ENCODE results near the gene TSC22D2. TPM values are rescaled to one million over a fixed set of nuclear protein-coding genes. Genes with fewer than 3 reads are reported as not detected.

TSC22D2 gene
- polyA plus RNA-seq, 1 donor from 2014 or later: 15.3 TPM

GRCh38 chr3:150483226-150483625, 75.1 kb downstream of the TSC22D2 start:
- Histone ChIP-seq H3K36me3 (ENCODE audit: insufficient read depth, low read length) (no peaks in the 10 kb centered on the region), H3K79me2 (replicated peaks; ENCODE audit: insufficient read depth, low read length) (no peaks in the 10 kb centered on the region), H3K9ac (ENCODE audit: low read length) (no peak overlapping the region), H3K27ac (ENCODE audit: low read length) (no peak overlapping the region), H3K27me3 (ENCODE audit: insufficient read depth, low read depth, low read length) (no peaks in the 10 kb centered on the region), H4K20me1 (ENCODE audit: insufficient read depth) (no peaks in the 10 kb centered on the region), H3F3A (ENCODE audit: insufficient read depth, low read length, poor library complexity, severe bottlenecking) (no peaks in the 10 kb centered on the region), H3K4me2 (ENCODE audit: low read length) (no peak overlapping the region), H3K4me3 (ENCODE audit: low read length) (no peak overlapping the region), H3K9me3 (ENCODE audit: low read length) (peaks cover 3% of the 10 kb centered on the region), H2AFZ (ENCODE audit: low read depth, low read length) (no peak overlapping the region), H3K9me2 (ENCODE audit: insufficient read depth, low read length) (no peaks in the 10 kb centered on the region)
- TF ChIP-seq, protein P1, sequence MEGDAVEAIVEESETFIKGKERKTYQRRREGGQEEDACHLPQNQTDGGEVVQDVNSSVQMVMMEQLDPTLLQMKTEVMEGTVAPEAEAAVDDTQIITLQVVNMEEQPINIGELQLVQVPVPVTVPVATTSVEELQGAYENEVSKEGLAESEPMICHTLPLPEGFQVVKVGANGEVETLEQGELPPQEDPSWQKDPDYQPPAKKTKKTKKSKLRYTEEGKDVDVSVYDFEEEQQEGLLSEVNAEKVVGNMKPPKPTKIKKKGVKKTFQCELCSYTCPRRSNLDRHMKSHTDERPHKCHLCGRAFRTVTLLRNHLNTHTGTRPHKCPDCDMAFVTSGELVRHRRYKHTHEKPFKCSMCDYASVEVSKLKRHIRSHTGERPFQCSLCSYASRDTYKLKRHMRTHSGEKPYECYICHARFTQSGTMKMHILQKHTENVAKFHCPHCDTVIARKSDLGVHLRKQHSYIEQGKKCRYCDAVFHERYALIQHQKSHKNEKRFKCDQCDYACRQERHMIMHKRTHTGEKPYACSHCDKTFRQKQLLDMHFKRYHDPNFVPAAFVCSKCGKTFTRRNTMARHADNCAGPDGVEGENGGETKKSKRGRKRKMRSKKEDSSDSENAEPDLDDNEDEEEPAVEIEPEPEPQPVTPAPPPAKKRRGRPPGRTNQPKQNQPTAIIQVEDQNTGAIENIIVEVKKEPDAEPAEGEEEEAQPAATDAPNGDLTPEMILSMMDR (IDR thresholded peaks at IDR 0.05; ENCODE audit: poor library complexity, severe bottlenecking): no peak
- TF ChIP-seq EZH2 (IDR thresholded peaks at IDR 0.05; ENCODE audit: borderline replicate concordance, insufficient read depth, low read length, poor library complexity, severe bottlenecking): no peak
- no peak for TF ChIP-seq SMC3 (conservative IDR thresholded peaks at IDR 0.05; ENCODE audit: poor library complexity)
- TF ChIP-seq RAD21 (conservative IDR thresholded peaks at IDR 0.05): no peak
- no peak for TF ChIP-seq TAF1 (IDR thresholded peaks at IDR 0.05; ENCODE audit: low read depth)

- no peaks in the 10 kb centered on the region for H3K79me2 ChIP-seq (replicated peaks; ENCODE audit: insufficient read depth, low read length)
- H3F3A ChIP-seq (ENCODE audit: insufficient read depth, low read length, poor library complexity, severe bottlenecking): no peaks in the 10 kb centered on the region
- no peak overlapping the region for H3K4me2 ChIP-seq (ENCODE audit: low read length)
- H3K9me3 ChIP-seq (ENCODE audit: low read length): peaks cover 3% of the 10 kb centered on the region
- H3K27me3 ChIP-seq (ENCODE audit: insufficient read depth, low read depth, low read length): no peaks in the 10 kb centered on the region
- no peak overlapping the region for H3K9ac ChIP-seq (ENCODE audit: low read length)
- no peak overlapping the region for H2AFZ ChIP-seq (ENCODE audit: low read depth, low read length)
- H3K27ac ChIP-seq (ENCODE audit: low read length): no peak overlapping the region
- no peaks in the 10 kb centered on the region for H4K20me1 ChIP-seq (ENCODE audit: insufficient read depth)
- H3K4me3 ChIP-seq (ENCODE audit: low read length): no peak overlapping the region
- TF ChIP-seq POLR2AphosphoS5 (IDR thresholded peaks at IDR 0.05) (no peak), RAD21 (conservative IDR thresholded peaks at IDR 0.05) (no peak), SMC3 (conservative IDR thresholded peaks at IDR 0.05; ENCODE audit: poor library complexity) (no peak), EZH2 (IDR thresholded peaks at IDR 0.05; ENCODE audit: borderline replicate concordance, insufficient read depth, low read length, poor library complexity, severe bottlenecking) (no peak), EP300 (conservative IDR thresholded peaks at IDR 0.05; ENCODE audit: poor library complexity, severe bottlenecking) (no peak), TAF1 (IDR thresholded peaks at IDR 0.05; ENCODE audit: low read depth) (no peak), MXI1 (conservative IDR thresholded peaks at IDR 0.05; ENCODE audit: poor library complexity, severe bottlenecking) (no peak)
- TF ChIP-seq, protein P2, sequence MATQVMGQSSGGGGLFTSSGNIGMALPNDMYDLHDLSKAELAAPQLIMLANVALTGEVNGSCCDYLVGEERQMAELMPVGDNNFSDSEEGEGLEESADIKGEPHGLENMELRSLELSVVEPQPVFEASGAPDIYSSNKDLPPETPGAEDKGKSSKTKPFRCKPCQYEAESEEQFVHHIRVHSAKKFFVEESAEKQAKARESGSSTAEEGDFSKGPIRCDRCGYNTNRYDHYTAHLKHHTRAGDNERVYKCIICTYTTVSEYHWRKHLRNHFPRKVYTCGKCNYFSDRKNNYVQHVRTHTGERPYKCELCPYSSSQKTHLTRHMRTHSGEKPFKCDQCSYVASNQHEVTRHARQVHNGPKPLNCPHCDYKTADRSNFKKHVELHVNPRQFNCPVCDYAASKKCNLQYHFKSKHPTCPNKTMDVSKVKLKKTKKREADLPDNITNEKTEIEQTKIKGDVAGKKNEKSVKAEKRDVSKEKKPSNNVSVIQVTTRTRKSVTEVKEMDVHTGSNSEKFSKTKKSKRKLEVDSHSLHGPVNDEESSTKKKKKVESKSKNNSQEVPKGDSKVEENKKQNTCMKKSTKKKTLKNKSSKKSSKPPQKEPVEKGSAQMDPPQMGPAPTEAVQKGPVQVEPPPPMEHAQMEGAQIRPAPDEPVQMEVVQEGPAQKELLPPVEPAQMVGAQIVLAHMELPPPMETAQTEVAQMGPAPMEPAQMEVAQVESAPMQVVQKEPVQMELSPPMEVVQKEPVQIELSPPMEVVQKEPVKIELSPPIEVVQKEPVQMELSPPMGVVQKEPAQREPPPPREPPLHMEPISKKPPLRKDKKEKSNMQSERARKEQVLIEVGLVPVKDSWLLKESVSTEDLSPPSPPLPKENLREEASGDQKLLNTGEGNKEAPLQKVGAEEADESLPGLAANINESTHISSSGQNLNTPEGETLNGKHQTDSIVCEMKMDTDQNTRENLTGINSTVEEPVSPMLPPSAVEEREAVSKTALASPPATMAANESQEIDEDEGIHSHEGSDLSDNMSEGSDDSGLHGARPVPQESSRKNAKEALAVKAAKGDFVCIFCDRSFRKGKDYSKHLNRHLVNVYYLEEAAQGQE (IDR thresholded peaks at IDR 0.05; ENCODE audit: borderline replicate concordance): no peak
- TF ChIP-seq, protein P1 (IDR thresholded peaks at IDR 0.05; ENCODE audit: poor library complexity, severe bottlenecking): no peak
- no peaks in the 10 kb centered on the region for H3K36me3 ChIP-seq (ENCODE audit: insufficient read depth, low read length)
- no peaks in the 10 kb centered on the region for H3K9me2 ChIP-seq (ENCODE audit: insufficient read depth, low read length)
Measured at GRCh38 chr3:150484410-150484809, 76.3 kb downstream of the TSC22D2 start.
